Right lobe of liver (tissue), 6 donors: ENCODE results near the gene ERC2. TPM values are rescaled to one million over a fixed set of nuclear protein-coding genes. Genes with fewer than 3 reads are reported as not detected.

ENCODE experiments used
- ATAC-seq, 4 donors: fragments of 200-7000 bp; cut with Tn5 transposase; one replicate each; pipeline ENCODE4 v1.9.1; 2020; ENCODE audit warnings: mild to moderate bottlenecking in 4 of 4, moderate library complexity in 4 of 4
- DNase-seq, 3 donors: peaks; one replicate each; pipeline ENCODE4 v3.0.0-alpha.2; 2020
- H3K27ac ChIP-seq, 3 donors: fragments of 200-600 bp; one replicate each; pipeline ENCODE4 v1.8.0; 2022
- H3K27me3 ChIP-seq, 2 donors: fragments of 200-600 bp; one replicate each; pipeline ENCODE4 v1.8.0; 2022
- H3K36me3 ChIP-seq, 4 donors: fragments of 200-600 bp; sonication (generic) in 1 of 4; one replicate each; pipeline versions ENCODE4 v1.5.1 to v1.8.0; 2017 to 2022; ENCODE audit warnings: control low read depth in 1 of 4
- H3K4me1 ChIP-seq, 4 donors: fragments of 200-600 bp; sonication (generic) in 1 of 4; one replicate each; pipeline versions ENCODE4 v1.5.1 to v1.8.0; 2017 to 2022; ENCODE audit warnings: control low read depth in 1 of 4
- H3K4me3 ChIP-seq, 3 donors: fragments of 200-600 bp; one replicate each; pipeline ENCODE4 v1.8.0; 2022
- H3K9me3 ChIP-seq, 4 donors: fragments of 200-600 bp; sonication (generic) in 1 of 4; one replicate each; pipeline versions ENCODE4 v1.5.1 to v1.8.0; 2017 to 2022; ENCODE audit warnings: control low read depth in 1 of 4
- POLR2A ChIP-seq: fragments of 450-650 bp; IDR thresholded peaks from one replicate; pipeline ENCODE4 v1.6.1; 2017; ENCODE audit warnings: antibody characterized with exemption, mild to moderate bottlenecking
- WGBS: methylation state at CpG from one replicate; pipeline ENCODE4 v1.1.6; 2018; ENCODE audit warnings: low coverage, low lambda C conversion rate; ENCODE audit not compliant: insufficient coverage; ENCODE audit errors: missing lambda C conversion rate; 5-methylcytosine and 5-hydroxymethylcytosine counted together
- intact Hi-C, 2 donors: fragments of 100-400 bp; cut with DNase I; formaldehyde crosslinking; loops; one replicate each; pipeline versions ENCODE4 v1.11.2 to v1.14.1; 2022
- total RNA-seq, 6 experiments: library from RNA; depleted of rRNA in 2 of 6; stranded (reverse); fragments of >200 nt in 2 of 6; fragmentation: NEBNext Ultra II Directional in 3 of 6; extraction: Animal tissue kit (Norgen Biotek cat#: 25700) in 3 of 6; gene quantifications; one replicate each; pipeline versions ENCODE4 v1.1.0 to v1.2.4, GENCODE V29; 2016 to 2023
- TF ChIP-seq, protein P1 (sequence below), 4 donors: fragments of 200-600 bp in 3 of 4; fragments of 450-650 bp in 1 of 4; IDR thresholded peaks; one replicate each; pipeline versions ENCODE4 v1.5.1 to v1.8.0; 2016 to 2022; ENCODE audit warnings: antibody characterized with exemption in 4 of 4, mild to moderate bottlenecking in 2 of 4
- donor health status: DM: no; HTN: yes; CAD: no.
- donor health status: DM: no; HTN: no; CAD: no.
- donor health status: DM: no; HTN: no; CAD: no.
- donor health status: DM: no; HTN: yes; CAD: no.
- donor health status: DM: no; HTN: yes; CAD: no.

The ERC2 gene
- total RNA-seq, 6 experiments from 2014 or later = not detected

DNA sequence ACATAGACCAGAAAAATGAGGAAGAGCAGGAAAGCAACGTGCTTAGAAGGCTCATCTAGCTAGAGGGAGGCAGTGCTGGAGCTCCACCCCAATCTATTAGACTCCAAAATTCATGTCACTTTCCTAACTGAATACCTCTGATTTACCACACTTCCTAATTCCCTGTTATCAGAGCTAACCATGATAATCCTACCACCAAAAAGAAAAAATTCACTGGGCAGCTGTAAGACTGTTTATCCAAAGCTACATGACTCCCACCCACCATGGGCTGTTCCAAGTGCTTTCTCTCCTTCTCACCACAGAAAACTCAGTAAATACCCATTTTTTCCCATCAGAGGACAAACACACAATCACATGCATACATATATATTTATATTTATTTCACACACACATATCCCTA, 501.7 kb downstream of the ERC2 start:
- no peaks in the 10 kb centered on the region for H3K9me3 ChIP-seq
- TF ChIP-seq, protein P1, sequence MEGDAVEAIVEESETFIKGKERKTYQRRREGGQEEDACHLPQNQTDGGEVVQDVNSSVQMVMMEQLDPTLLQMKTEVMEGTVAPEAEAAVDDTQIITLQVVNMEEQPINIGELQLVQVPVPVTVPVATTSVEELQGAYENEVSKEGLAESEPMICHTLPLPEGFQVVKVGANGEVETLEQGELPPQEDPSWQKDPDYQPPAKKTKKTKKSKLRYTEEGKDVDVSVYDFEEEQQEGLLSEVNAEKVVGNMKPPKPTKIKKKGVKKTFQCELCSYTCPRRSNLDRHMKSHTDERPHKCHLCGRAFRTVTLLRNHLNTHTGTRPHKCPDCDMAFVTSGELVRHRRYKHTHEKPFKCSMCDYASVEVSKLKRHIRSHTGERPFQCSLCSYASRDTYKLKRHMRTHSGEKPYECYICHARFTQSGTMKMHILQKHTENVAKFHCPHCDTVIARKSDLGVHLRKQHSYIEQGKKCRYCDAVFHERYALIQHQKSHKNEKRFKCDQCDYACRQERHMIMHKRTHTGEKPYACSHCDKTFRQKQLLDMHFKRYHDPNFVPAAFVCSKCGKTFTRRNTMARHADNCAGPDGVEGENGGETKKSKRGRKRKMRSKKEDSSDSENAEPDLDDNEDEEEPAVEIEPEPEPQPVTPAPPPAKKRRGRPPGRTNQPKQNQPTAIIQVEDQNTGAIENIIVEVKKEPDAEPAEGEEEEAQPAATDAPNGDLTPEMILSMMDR (IDR thresholded peaks at IDR 0.05) = no peak
- TF ChIP-seq POLR2A = no peak
- no CpG with 5 or more reads among the region's 1 CpG for WGBS
- no peak overlapping the region for H3K27ac ChIP-seq
- H3K27me3 ChIP-seq = no peaks in the 10 kb centered on the region
- H3K36me3 ChIP-seq = no peaks in the 10 kb centered on the region
- DNase-seq (no peak), ATAC-seq (no peak)
- intact Hi-C loops = no loop called here
- H3K4me1 ChIP-seq = no peaks in the 10 kb centered on the region
- H3K4me3 ChIP-seq = no peak overlapping the region

DNA sequence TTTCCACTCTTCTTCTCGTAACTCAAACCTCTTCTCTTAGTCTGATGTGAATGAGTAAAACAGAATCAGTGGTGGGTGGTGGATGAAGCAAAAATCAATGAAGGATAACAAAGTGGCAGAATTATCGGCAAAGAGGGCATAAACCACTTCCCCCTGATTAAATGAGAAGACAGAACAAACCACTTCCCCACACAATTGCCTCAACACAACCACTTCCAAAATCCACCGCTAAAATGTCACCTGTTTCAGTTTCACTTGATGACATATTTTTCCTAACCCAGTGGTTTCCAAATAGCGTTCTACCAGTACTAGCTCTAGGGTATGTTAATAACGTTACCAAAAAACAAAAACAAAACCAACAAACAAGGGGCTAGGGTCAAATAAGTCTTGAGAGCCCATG, 502.5 kb downstream of the ERC2 start:
- no peak for DNase-seq
- no peak for TF ChIP-seq POLR2A
- TF ChIP-seq, protein P1 (IDR thresholded peaks at IDR 0.05) = no peak
- no peaks in the 10 kb centered on the region for H3K4me1 ChIP-seq
- H3K9me3 ChIP-seq = no peaks in the 10 kb centered on the region
- no peaks in the 10 kb centered on the region for H3K27me3 ChIP-seq
- no peak for ATAC-seq
- H3K27ac ChIP-seq = no peak overlapping the region
- intact Hi-C loops = no loop called here
- no peak overlapping the region for H3K4me3 ChIP-seq
- no peaks in the 10 kb centered on the region for H3K36me3 ChIP-seq
- WGBS = 59% methylated on average over 5 of the region's 5 CpGs

DNA sequence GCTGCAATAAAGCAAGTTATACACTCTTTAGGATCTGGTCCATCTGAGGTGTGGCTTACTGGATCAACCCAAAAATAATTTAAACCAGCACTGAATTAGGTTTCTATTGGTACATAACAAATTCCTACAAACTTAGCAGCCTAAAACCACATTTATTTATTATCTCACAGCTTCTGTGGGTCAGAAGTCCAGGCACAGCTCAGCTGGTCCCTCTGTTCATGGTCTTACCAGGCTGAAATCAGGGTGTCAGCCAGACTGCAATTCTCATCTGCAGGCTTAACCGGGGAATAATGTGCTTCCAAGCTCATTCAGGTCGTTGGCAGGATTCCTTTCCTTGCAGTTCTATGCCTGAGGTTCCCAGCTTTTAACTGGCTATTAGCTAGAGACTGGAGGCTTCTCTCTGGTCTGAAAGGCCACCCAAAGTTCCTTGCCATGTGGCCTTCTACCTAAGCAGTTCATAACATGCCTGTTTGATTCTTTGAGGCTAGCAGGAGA, 503.7 kb downstream of the ERC2 start:
- 22% methylated on average over 1 of the region's 2 CpGs for WGBS
- H3K27me3 ChIP-seq = no peaks in the 10 kb centered on the region
- intact Hi-C loops = no loop called here
- H3K27ac ChIP-seq = no peak overlapping the region
- no peak for DNase-seq
- no peaks in the 10 kb centered on the region for H3K36me3 ChIP-seq
- H3K4me1 ChIP-seq = no peaks in the 10 kb centered on the region
- no peak for ATAC-seq
- H3K4me3 ChIP-seq = no peak overlapping the region
- TF ChIP-seq, protein P1 (IDR thresholded peaks at IDR 0.05) = no peak
- no peak for TF ChIP-seq POLR2A
- H3K9me3 ChIP-seq = no peaks in the 10 kb centered on the region

DNA sequence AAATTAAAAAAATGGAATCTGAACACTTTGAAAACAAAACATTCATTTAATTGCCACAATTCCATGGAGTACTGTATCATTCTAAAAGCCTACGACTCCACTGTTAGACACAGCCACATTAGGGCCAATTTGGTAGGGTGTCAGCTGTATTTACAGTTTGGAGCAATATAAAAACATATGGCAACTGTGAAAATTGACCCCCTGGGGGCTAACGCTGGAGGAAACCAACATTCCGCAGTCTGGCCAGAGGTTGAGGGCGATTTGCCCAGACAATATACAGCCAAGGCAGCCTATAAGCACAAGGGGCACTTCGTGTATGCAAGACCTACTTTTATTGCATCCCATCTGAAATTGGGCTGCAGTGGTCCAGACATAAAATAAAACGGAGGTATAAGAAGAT, 504.7 kb downstream of the ERC2 start:
- Histone ChIP-seq H3K4me1 (no peaks in the 10 kb centered on the region), H3K36me3 (no peaks in the 10 kb centered on the region), H3K4me3 (no peak overlapping the region), H3K27ac (no peak overlapping the region), H3K9me3 (no peaks in the 10 kb centered on the region), H3K27me3 (no peaks in the 10 kb centered on the region)
- DNase-seq (no peak), ATAC-seq (no peak)
- WGBS = 69% methylated on average over 6 of the region's 6 CpGs
- TF ChIP-seq, protein P1 (IDR thresholded peaks at IDR 0.05) = no peak
- no peak for TF ChIP-seq POLR2A
- intact Hi-C loops = no loop called here

DNA sequence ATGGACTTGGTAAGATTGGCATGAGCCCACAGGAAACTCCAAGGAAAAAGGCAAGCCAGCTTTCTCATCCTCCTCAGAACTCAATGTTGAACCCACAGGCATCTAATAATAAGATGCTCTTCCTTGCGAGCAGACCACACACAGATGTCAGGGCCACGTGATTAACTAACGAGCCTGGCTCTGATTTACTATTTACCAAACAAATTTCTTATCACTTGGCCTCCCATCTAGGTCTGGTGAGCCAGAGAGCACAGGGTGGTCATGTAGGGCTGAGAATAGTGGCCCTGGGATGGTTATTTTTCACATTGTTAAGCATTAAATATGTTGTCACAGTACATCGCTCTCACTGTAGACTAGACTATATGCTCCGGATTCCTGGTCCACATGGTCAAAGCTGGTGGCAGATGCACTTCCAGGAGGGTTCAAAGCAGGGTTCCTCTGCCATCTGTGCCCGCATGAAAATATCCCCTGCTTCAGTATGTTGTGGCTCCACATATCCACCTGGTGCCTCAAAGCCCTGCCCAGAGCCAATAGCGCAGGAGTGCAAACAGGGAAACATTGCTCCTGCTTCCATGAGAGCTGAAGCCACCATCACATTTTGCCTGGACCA, 508.7 kb downstream of the ERC2 start:
- Histone ChIP-seq H3K9me3 (no peaks in the 10 kb centered on the region), H3K27me3 (no peaks in the 10 kb centered on the region), H3K27ac (no peak overlapping the region), H3K36me3 (no peaks in the 10 kb centered on the region), H3K4me1 (no peaks in the 10 kb centered on the region), H3K4me3 (no peak overlapping the region)
- no peak for DNase-seq
- no peak for ATAC-seq
- TF ChIP-seq POLR2A = no peak
- TF ChIP-seq, protein P1 (IDR thresholded peaks at IDR 0.05) = no peak
- intact Hi-C loops = no loop called here
- 55% methylated on average over 7 of the region's 7 CpGs for WGBS
